Naive thymus-derived CD4-positive, alpha-beta T cell (primary cell): ENCODE results near the gene PTPRS. TPM values are rescaled to one million over a fixed set of nuclear protein-coding genes. Genes with fewer than 3 reads are reported as not detected.
A peak's percentile ranks its signal among the peaks of the same experiment; 100 is the strongest.

Experiments used
- ATAC-seq: fragments of 150-1000 bp; cut with Tn5 transposase; 2 replicates; pipeline ENCODE4 v1.10.0; 2021; ENCODE audit warnings: mild to moderate bottlenecking, moderate library complexity
- CTCF ChIA-PET: fragments of 350-600 bp; sonication (Branson Sonifier 250); formaldehyde crosslinking; loops from one replicate; lab custom pipeline; 2021; ENCODE audit warnings: antibody characterized with exemption; lab: Charles Lee
- POLR2A ChIA-PET: fragments of 350-600 bp; sonication (Branson Sonifier 250); formaldehyde crosslinking; loops from one replicate; lab custom pipeline; 2021; ENCODE audit warnings: antibody characterized with exemption, inconsistent platforms; lab: Charles Lee
- DNase-seq, 9 donors: peaks; one replicate each; pipeline versions ENCODE4 v3.0.0 to v3.0.0-alpha.2; 2020 to 2022; ENCODE audit warnings: mixed read lengths in 1 of 9
- H3K27ac ChIP-seq: one replicate; pipeline ENCODE4 v1.7.0; 2013; ENCODE audit warnings: mild to moderate bottlenecking, low read depth, low read length, moderate library complexity
- H3K27me3 ChIP-seq, 2 donors: one replicate each; pipeline ENCODE4 v1.7.0; 2013; ENCODE audit warnings: low read length in 2 of 2, mild to moderate bottlenecking in 2 of 2, moderate library complexity in 2 of 2; ENCODE audit not compliant: control insufficient read depth in 2 of 2, insufficient read depth in 2 of 2
- H3K36me3 ChIP-seq, 3 experiments: 1 replicate in 2 of 3; 2 replicates in 1 of 3; pipeline ENCODE4 v1.7.0; 2013; ENCODE audit warnings: low read length in 3 of 3, mild to moderate bottlenecking in 3 of 3, moderate library complexity in 1 of 3; ENCODE audit not compliant: insufficient read depth in 3 of 3, control insufficient read depth in 2 of 3
- H3K4me1 ChIP-seq, 2 donors: one replicate each; pipeline ENCODE4 v1.7.0; 2013; ENCODE audit warnings: low read length in 2 of 2, mild to moderate bottlenecking in 2 of 2, moderate library complexity in 1 of 2; ENCODE audit not compliant: control insufficient read depth in 2 of 2, insufficient read depth in 2 of 2
- H3K4me3 ChIP-seq: 2 replicates; pipeline ENCODE4 v1.7.0; 2013; ENCODE audit warnings: mild to moderate bottlenecking, low read length
- H3K9me3 ChIP-seq, 3 experiments: 1 replicate in 2 of 3; 2 replicates in 1 of 3; pipeline ENCODE4 v1.7.0; 2013; ENCODE audit warnings: low read length in 3 of 3; ENCODE audit not compliant: control insufficient read depth in 2 of 3
- H3K27ac Mint-ChIP-seq, 9 donors: one replicate each; pipeline ENCODE4 v1.8.0; 2020 to 2022; ENCODE audit warnings: mixed read lengths in 9 of 9, mild to moderate bottlenecking in 8 of 9, moderate library complexity in 5 of 9, inconsistent platforms in 2 of 9
- H3K27me3 Mint-ChIP-seq, 5 donors: one replicate each; pipeline ENCODE4 v1.8.0; 2021 to 2022; ENCODE audit warnings: mixed read lengths in 5 of 5, mild to moderate bottlenecking in 1 of 5
- H3K36me3 Mint-ChIP-seq, 5 donors: one replicate each; pipeline ENCODE4 v1.8.0; 2020 to 2022; ENCODE audit warnings: mixed read lengths in 5 of 5, mild to moderate bottlenecking in 3 of 5, inconsistent platforms in 1 of 5
- H3K4me1 Mint-ChIP-seq, 7 donors: one replicate each; pipeline ENCODE4 v1.8.0; 2020 to 2022; ENCODE audit warnings: mixed read lengths in 7 of 7, mild to moderate bottlenecking in 3 of 7, inconsistent platforms in 1 of 7
- H3K4me3 Mint-ChIP-seq, 10 donors: one replicate each; pipeline ENCODE4 v1.8.0; 2020 to 2022; ENCODE audit warnings: mild to moderate bottlenecking in 10 of 10, mixed read lengths in 10 of 10, moderate library complexity in 6 of 10, inconsistent platforms in 2 of 10
- H3K9me3 Mint-ChIP-seq, 11 donors: one replicate each; pipeline ENCODE4 v1.8.0; 2020 to 2022; ENCODE audit warnings: mixed read lengths in 11 of 11, mild to moderate bottlenecking in 4 of 11, inconsistent platforms in 1 of 11, moderate library complexity in 1 of 11
- intact Hi-C, 2 donors: fragments of 100-400 bp; cut with micrococcal nuclease; formaldehyde crosslinking; loops; one replicate each; pipeline ENCODE4 v1.15.1; 2023
- polyA plus RNA-seq, 2 donors: library from polyadenylated mRNA; unstranded; fragments of 300-500 nt; fragmentation: Illumina TruSeq; gene quantifications; one replicate each; pipeline ENCODE4 v1.2.3, GENCODE V29; 2021
- total RNA-seq, 6 experiments: library from RNA in 5 of 6; stranded (reverse) in 5 of 6; gene quantifications; 1 replicate in 5 of 6; 2 replicates in 1 of 6; pipeline ENCODE4 v1.2.3 and lab custom pipeline; 2021 to 2026

Gene PTPRS
- total and polyA plus RNA-seq, 7 experiments from 2014 or later = 0.51 to 9.3 (median 2.9) TPM; not detected in 1

DNA sequence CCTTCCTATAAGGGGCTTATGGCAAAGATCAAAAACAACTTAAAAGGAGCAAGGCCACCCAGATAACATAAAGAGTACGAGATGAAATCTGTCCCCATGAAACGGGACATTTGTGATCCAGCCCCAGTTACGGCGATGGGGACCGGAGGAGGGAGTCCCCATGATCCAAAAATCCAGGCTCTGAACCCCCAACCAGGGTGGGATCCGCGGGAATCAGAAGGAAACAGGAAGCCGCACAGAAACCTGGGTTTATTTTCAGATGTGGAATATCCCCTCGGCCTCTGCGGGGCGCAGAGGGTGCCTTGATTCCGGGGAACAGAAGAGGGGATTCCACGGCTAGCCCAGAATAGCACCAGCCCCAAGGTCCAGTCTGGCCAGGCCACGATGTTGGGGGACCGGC, 5.0 kb downstream of the PTPRS start:
- no peaks in the 10 kb centered on the region for H3K36me3 ChIP-seq
- H3K27ac Mint-ChIP-seq = no peak overlapping the region
- peaks cover 0 to 8% (median 0%) of the 10 kb centered on the region in 5 donors for H3K36me3 Mint-ChIP-seq
- H3K4me1 ChIP-seq = peaks cover 0 to 8% of the 10 kb centered on the region in 2 donors
- intact Hi-C loops = no loop called here
- ChIA-PET CTCF (no interaction called here), POLR2A (no interaction called here)
- peak overlapping the region in 6 of 10 donors; percentile 19 to 72 (median 46) for H3K4me3 Mint-ChIP-seq
- peaks cover 0 to 3% (median 0%) of the 10 kb centered on the region in 11 donors for H3K9me3 Mint-ChIP-seq
- no peak for DNase-seq
- H3K4me1 Mint-ChIP-seq = peaks cover 7 to 25% (median 21%) of the 10 kb centered on the region in 7 donors
- ATAC-seq = no peak
- no peak overlapping the region for H3K27ac ChIP-seq
- no peaks in the 10 kb centered on the region for H3K9me3 ChIP-seq
- peaks cover 43 to 52% (median 51%) of the 10 kb centered on the region in 5 donors for H3K27me3 Mint-ChIP-seq
- peaks cover 0 to 7% of the 10 kb centered on the region in 2 donors for H3K27me3 ChIP-seq
- no peak overlapping the region for H3K4me3 ChIP-seq

DNA sequence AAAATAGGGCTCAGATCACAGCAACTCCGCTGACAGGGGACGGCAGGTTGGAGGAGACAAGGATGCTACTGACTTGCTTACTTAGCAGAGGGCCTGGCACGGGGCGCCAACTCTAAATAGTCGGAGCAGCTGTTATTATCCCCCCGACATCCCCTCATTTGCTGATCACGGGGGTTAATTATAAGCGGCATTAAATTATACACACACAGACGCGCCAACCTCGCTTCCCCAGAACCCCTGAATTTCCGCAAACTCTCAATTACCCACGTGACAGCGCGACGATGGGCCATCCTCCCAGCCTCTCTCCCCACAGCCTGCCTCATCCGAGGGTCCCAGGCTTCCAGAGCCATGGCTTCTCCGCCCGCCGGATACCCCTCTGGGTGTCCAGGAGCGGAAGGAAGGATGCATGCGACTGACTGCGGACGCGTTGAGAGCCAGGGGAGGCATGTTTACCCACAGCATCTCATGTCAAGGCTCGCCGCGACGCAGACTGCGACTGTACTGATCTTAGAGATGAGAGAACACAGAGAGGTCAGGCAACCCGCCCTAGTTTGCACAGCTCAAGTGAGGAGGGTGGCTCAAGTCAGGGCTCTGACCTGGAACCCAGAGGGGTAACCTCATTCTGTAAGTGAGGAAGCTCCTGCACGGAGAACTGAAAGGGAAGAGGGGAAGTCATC, 5.7 kb downstream of the PTPRS start:
- peaks cover 0 to 8% (median 0%) of the 10 kb centered on the region in 5 donors for H3K36me3 Mint-ChIP-seq
- H3K27ac ChIP-seq = no peak overlapping the region
- peaks cover 0 to 8% of the 10 kb centered on the region in 2 donors for H3K4me1 ChIP-seq
- CTCF ChIA-PET = no interaction called here
- peak overlapping the region in 4 of 10 donors; percentile 20 to 56 (median 46) for H3K4me3 Mint-ChIP-seq
- ATAC-seq = no peak
- peaks cover 0 to 7% of the 10 kb centered on the region in 2 donors for H3K27me3 ChIP-seq
- POLR2A ChIA-PET = no interaction called here
- no peak overlapping the region for H3K4me3 ChIP-seq
- no peaks in the 10 kb centered on the region for H3K9me3 ChIP-seq
- DNase-seq = no peak
- peaks cover 7 to 25% (median 21%) of the 10 kb centered on the region in 7 donors for H3K4me1 Mint-ChIP-seq
- intact Hi-C loops = no loop called here
- H3K27ac Mint-ChIP-seq = no peak overlapping the region
- H3K9me3 Mint-ChIP-seq = peaks cover 0 to 3% (median 0%) of the 10 kb centered on the region in 11 donors
- H3K27me3 Mint-ChIP-seq = peaks cover 43 to 52% (median 49%) of the 10 kb centered on the region in 5 donors
- no peaks in the 10 kb centered on the region for H3K36me3 ChIP-seq

DNA sequence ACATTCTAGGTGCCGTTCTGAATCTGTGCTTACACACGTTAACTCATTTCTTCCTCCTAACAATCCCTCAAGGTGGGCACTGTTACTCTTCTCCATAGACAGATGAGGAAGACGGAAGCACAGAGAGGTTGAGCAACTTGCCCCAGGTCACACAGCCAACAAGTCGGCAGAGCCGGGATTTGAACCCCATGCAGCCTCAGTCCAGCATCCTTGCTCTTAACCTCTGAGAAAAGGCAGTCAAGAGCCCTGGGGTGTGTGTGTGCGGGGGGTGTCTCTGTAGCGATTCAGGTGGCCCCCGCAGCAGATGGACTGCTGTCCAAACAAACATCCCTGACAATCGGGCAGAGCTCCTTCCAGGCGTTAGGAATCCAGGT, 6.3 kb downstream of the PTPRS start:
- Mint-ChIP-seq H3K36me3 (peaks cover 0 to 8% (median 0%) of the 10 kb centered on the region in 5 donors), H3K27me3 (peaks cover 42 to 51% (median 49%) of the 10 kb centered on the region in 5 donors), H3K4me1 (peaks cover 7 to 23% (median 20%) of the 10 kb centered on the region in 7 donors), H3K9me3 (peaks cover 0 to 3% (median 0%) of the 10 kb centered on the region in 11 donors), H3K4me3 (no peak overlapping the region), H3K27ac (no peak overlapping the region)
- peaks cover 0 to 5% of the 10 kb centered on the region in 2 donors for H3K4me1 ChIP-seq
- intact Hi-C loops = no loop called here
- H3K4me3 ChIP-seq = no peak overlapping the region
- H3K36me3 ChIP-seq = no peaks in the 10 kb centered on the region
- no peak for ATAC-seq
- H3K27ac ChIP-seq = no peak overlapping the region
- peaks cover 0 to 7% of the 10 kb centered on the region in 2 donors for H3K27me3 ChIP-seq
- POLR2A ChIA-PET = no interaction called here
- DNase-seq = no peak
- CTCF ChIA-PET = no interaction called here
- no peaks in the 10 kb centered on the region for H3K9me3 ChIP-seq

DNA sequence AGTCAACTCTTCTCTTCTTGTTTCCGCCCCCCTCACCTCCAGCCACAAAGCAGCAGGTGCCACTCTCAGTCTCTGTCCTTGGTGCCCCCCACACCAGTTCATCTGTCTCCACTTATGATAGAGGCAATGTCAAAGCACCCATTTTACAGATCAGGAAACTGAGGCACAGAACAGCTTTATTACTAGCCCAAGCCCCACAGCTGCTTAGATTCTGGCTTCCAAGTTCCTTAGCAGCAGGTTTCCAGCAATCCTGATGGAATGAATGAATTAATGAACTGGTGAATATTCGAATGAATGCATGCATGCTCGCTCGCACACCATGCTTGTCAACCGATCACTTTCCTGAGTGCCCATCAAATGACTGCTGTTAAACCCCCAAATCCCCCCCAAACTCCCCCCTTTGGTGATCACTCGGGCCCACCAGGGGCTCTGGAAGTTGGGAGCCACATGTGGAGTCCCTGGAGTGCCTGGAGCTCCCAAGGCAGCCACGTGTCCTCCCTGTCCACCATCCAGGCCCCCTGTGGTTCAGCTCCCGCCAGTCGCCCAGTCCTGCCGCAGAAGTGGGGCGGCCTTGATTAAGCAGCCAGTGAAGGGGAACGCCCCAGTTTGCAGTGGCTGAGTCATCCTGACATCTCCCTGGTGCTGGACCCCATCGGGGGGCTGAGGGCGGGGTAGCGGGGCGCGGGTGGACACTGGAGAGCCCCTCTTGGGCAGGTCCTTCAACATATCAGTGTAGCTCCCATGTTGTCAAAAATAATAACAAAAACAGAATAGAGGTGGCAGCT, 6.8 kb downstream of the PTPRS start:
- no peak overlapping the region for H3K4me3 ChIP-seq
- no peaks in the 10 kb centered on the region for H3K36me3 ChIP-seq
- ATAC-seq (no peak), DNase-seq (no peak)
- Mint-ChIP-seq H3K27me3 (peaks cover 37 to 49% (median 44%) of the 10 kb centered on the region in 5 donors), H3K36me3 (peaks cover 0 to 8% (median 0%) of the 10 kb centered on the region in 5 donors), H3K9me3 (peaks cover 0 to 1% (median 0%) of the 10 kb centered on the region in 11 donors), H3K4me3 (no peak overlapping the region), H3K27ac (no peak overlapping the region), H3K4me1 (peaks cover 3 to 17% (median 15%) of the 10 kb centered on the region in 7 donors)
- peaks cover 0 to 7% of the 10 kb centered on the region in 2 donors for H3K27me3 ChIP-seq
- H3K27ac ChIP-seq = no peak overlapping the region
- ChIA-PET POLR2A (no interaction called here), CTCF (no interaction called here)
- H3K4me1 ChIP-seq = no peaks in the 10 kb centered on the region
- intact Hi-C loops = no loop called here
- no peaks in the 10 kb centered on the region for H3K9me3 ChIP-seq

DNA sequence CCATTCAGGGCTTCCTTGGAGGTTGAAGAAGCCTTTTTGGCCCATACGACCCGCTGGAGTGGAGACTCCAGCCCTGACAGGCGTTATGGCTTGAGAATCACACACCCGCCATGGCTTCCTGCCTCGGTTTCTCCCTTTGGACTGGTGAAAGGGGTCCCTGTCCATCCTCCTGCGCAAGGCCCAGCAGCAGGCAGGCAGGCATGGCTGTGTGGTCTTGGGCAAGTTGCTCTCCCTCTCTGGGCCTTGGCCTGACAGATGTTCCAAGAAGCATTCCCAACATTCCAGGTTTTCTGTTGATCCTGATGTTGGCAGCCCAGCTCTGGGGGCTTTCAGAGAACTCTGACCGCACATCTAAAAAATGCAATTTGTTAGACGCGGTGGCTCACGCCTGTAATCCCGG, 8.1 kb downstream of the PTPRS start:
- ATAC-seq (no peak), DNase-seq (no peak)
- CTCF ChIA-PET = no interaction called here
- POLR2A ChIA-PET = no interaction called here
- H3K9me3 ChIP-seq = no peaks in the 10 kb centered on the region
- no peak overlapping the region for H3K27ac ChIP-seq
- no peaks in the 10 kb centered on the region for H3K36me3 ChIP-seq
- peaks cover 0 to 7% of the 10 kb centered on the region in 2 donors for H3K27me3 ChIP-seq
- no peak overlapping the region for H3K4me3 ChIP-seq
- H3K27ac Mint-ChIP-seq = no peak overlapping the region
- H3K4me1 ChIP-seq = no peaks in the 10 kb centered on the region
- H3K9me3 Mint-ChIP-seq = peaks cover 0 to 4% (median 0%) of the 10 kb centered on the region in 11 donors
- intact Hi-C loops = no loop called here
- no peak overlapping the region for H3K4me3 Mint-ChIP-seq
- peaks cover 27 to 51% (median 39%) of the 10 kb centered on the region in 5 donors for H3K27me3 Mint-ChIP-seq
- H3K36me3 Mint-ChIP-seq = peaks cover 0 to 8% (median 0%) of the 10 kb centered on the region in 5 donors
- peaks cover 3 to 16% (median 15%) of the 10 kb centered on the region in 7 donors for H3K4me1 Mint-ChIP-seq

DNA sequence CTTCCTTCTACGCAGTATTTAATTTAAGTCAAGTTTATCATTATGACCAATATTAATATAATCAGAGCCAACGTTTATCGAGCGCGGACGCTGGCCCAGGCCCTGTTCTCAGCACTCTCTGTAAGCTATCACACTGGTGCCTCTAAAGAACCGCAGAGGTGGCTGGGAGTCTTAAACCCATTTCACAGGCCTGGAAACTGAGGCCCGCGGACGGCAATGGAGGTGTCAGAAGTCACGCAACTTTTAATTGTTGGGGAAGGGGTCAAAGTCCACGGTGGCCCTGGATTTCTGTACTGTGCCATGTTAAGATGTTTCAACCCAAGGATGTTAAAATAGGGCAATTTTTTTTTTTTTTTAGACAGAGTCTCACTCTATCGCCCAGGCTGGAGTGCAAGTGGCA, 8.8 kb downstream of the PTPRS start:
- intact Hi-C loops = no loop called here
- no peak for DNase-seq
- Histone ChIP-seq H3K27me3 (peaks cover 0 to 7% of the 10 kb centered on the region in 2 donors), H3K9me3 (no peaks in the 10 kb centered on the region), H3K4me3 (no peak overlapping the region), H3K27ac (no peak overlapping the region), H3K4me1 (no peaks in the 10 kb centered on the region), H3K36me3 (no peaks in the 10 kb centered on the region)
- H3K27me3 Mint-ChIP-seq = peaks cover 21 to 55% (median 34%) of the 10 kb centered on the region in 5 donors
- ChIA-PET CTCF (no interaction called here), POLR2A (no interaction called here)
- peaks cover 3 to 16% (median 15%) of the 10 kb centered on the region in 7 donors for H3K4me1 Mint-ChIP-seq
- H3K27ac Mint-ChIP-seq = no peak overlapping the region
- no peak for ATAC-seq
- H3K9me3 Mint-ChIP-seq = peaks cover 0 to 4% (median 0%) of the 10 kb centered on the region in 11 donors
- peaks cover 0 to 8% (median 0%) of the 10 kb centered on the region in 5 donors for H3K36me3 Mint-ChIP-seq
- no peak overlapping the region for H3K4me3 Mint-ChIP-seq
